Measurements from ENCODE around the gene P4HA2.
"Not testable (repeated sequence)": the region's sequence is repeated elsewhere in the genome, so short reads cannot be mapped to it uniquely, and the experiment has no call there.

Gene P4HA2

GRCh38 chr5:132195727-132196126 is 31.9 kb downstream of the P4HA2 start:
- DNase-seq, result no peak

GRCh38 chr5:132193165-132193694 is 34.4 kb downstream of the P4HA2 start:
- no peak for DNase-seq

GRCh38 chr5:132190161-132190817 is 37.4 kb downstream of the P4HA2 start:
- no peak for DNase-seq

GRCh38 chr5:132184588-132184987 is 43.1 kb downstream of the P4HA2 start:
- no peak for DNase-seq

- DNase-seq, result no peak
These were observed 43.9 kb downstream of the P4HA2 start for GRCh38 chr5:132183723-132184122.

GRCh38 chr5:132182359-132183040 is 45.2 kb downstream of the P4HA2 start:
- DNase-seq, result no peak

GRCh38 chr5:132181011-132181629 is 46.5 kb downstream of the P4HA2 start:
- no peak for DNase-seq

- DNase-seq, result no peak
These were observed 47.4 kb downstream of the P4HA2 start for GRCh38 chr5:132180134-132180745.

GRCh38 chr5:132179405-132179804 is 48.2 kb downstream of the P4HA2 start:
- no peak for DNase-seq

- no peak for DNase-seq
These were observed 49.9 kb downstream of the P4HA2 start for GRCh38 chr5:132177691-132178149.

GRCh38 chr5:132176987-132177386 is 50.7 kb downstream of the P4HA2 start:
- DNase-seq, result no peak

GRCh38 chr5:132176521-132176945 is 51.1 kb downstream of the P4HA2 start:
- no peak for DNase-seq

GRCh38 chr5:132162945-132163344 is 64.7 kb downstream of the P4HA2 start:
- no peak for DNase-seq

- not testable (repeated sequence) for DNase-seq
These were observed 65.9 kb downstream of the P4HA2 start for GRCh38 chr5:132161574-132162326.

- no peak for DNase-seq
These were observed 71.2 kb downstream of the P4HA2 start for GRCh38 chr5:132156413-132156812.

- DNase-seq, result no peak
These were observed 77.1 kb downstream of the P4HA2 start for GRCh38 chr5:132150565-132150964.

- no peak for DNase-seq
These were observed 80.0 kb downstream of the P4HA2 start for GRCh38 chr5:132147663-132148062.

GRCh38 chr5:132145326-132145725 is 82.3 kb downstream of the P4HA2 start:
- not testable (repeated sequence) for DNase-seq

- DNase-seq, result no peak
These were observed 84.5 kb downstream of the P4HA2 start for GRCh38 chr5:132143148-132143547.

GRCh38 chr5:132142459-132142858 is 85.2 kb downstream of the P4HA2 start:
- no peak for DNase-seq

Measured in stimulated activated CD4-positive, alpha-beta T cell treated with anti-CD3 and anti-CD28 coated beads, Interleukin-2, amount 100 ng/mL, for 48 hours (primary cell).